ENCODE data around the gene PRKAB1.
"Not testable (repeated sequence)": the region's sequence is repeated elsewhere in the genome, so short reads cannot be mapped to it uniquely, and the experiment has no call there.

PRKAB1 gene, protein sequence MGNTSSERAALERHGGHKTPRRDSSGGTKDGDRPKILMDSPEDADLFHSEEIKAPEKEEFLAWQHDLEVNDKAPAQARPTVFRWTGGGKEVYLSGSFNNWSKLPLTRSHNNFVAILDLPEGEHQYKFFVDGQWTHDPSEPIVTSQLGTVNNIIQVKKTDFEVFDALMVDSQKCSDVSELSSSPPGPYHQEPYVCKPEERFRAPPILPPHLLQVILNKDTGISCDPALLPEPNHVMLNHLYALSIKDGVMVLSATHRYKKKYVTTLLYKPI

GRCh38 chr12:119667577-119668323 lies at the start of gene PRKAB1:
TSS of gene PRKAB1 (plus strand) at chr12:119668133. CDS start at chr12:119668245, 112 bp downstream.
- Mint-ChIP-seq H3K27me3 (ENCODE audit: low read depth) (no peaks in the 10 kb centered on the region), H3K4me1 (ENCODE audit: low read depth) (peaks cover 41% of the 10 kb centered on the region), H3K36me3 (ENCODE audit: low read depth) (peaks cover 33% of the 10 kb centered on the region), H3K9me3 (no peaks in the 10 kb centered on the region), H3K4me3 (peak within 1 kb of the TSS; percentile 93), H3K27ac (peak within 1 kb of the TSS; percentile 89)
- DNase-seq (ENCODE audit: low spot score) = peak; percentile 98

DNA sequence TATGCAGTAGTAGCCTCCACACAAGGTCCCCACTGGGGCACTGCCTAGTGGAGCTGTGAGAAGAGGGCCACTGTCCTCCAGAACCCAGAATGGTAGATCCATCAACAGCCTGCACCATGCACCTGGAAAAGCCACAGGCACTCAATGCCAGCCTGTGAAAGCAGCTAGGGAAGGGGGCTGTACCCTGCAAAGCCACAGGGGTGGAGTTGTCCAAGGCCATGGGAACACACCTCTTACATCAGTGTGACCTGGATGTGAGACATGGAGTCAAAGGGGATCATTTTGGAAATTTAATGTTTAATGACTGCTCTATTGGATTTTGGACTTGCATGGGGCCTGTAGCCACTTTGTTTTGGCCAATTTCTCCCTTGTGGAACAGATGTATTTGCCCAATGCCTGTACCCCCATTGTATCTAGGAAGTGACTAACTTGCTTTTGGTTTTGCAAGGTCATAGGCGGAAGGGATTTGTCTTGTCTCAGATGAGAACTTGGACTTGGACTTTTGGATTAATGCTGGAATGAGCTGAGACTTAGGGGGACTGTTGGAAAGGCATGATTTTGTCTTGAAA lies 49.5 kb upstream of the PRKAB1 start:
- H3K27me3 Mint-ChIP-seq (ENCODE audit: low read depth); H3K4me3 Mint-ChIP-seq; H3K27ac Mint-ChIP-seq; H3K4me1 Mint-ChIP-seq (ENCODE audit: low read depth); H3K36me3 Mint-ChIP-seq (ENCODE audit: low read depth); H3K9me3 Mint-ChIP-seq; DNase-seq (ENCODE audit: low spot score): not testable (repeated sequence)

DNA sequence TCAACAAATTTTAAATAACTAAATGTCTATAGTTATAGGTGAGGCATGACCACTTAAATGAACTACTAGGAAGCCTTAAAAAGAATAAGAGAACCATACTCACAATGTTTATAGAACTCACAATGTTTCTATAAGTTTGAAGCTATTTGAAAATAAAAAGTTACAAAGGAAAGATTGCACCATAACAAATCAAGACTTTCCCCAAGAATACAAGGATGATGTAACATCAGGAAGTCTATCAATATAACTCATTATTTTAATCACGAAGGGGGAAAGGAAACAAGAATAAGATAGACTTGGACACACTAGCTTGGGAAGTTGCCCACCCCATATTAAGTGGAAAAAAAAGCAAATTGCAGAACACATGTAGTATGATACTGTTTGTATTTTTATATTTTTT lies 47.4 kb upstream of the PRKAB1 start:
- no peak for DNase-seq (ENCODE audit: low spot score)
- H3K36me3 Mint-ChIP-seq (ENCODE audit: low read depth) = no peaks in the 10 kb centered on the region
- no peaks in the 10 kb centered on the region for H3K4me1 Mint-ChIP-seq (ENCODE audit: low read depth)
- peaks cover 10% of the 10 kb centered on the region for H3K9me3 Mint-ChIP-seq
- H3K27me3 Mint-ChIP-seq (ENCODE audit: low read depth) = peaks cover 10% of the 10 kb centered on the region
- no peak overlapping the region for H3K4me3 Mint-ChIP-seq
- H3K27ac Mint-ChIP-seq = no peak overlapping the region

- Mint-ChIP-seq H3K27me3 (ENCODE audit: low read depth) (peaks cover 14% of the 10 kb centered on the region), H3K4me1 (ENCODE audit: low read depth) (no peaks in the 10 kb centered on the region), H3K36me3 (ENCODE audit: low read depth) (no peaks in the 10 kb centered on the region), H3K27ac (no peak overlapping the region), H3K9me3 (peaks cover 10% of the 10 kb centered on the region), H3K4me3 (no peak overlapping the region)
- DNase-seq (ENCODE audit: low spot score) = no peak
Observed at GRCh38 chr12:119621878-119622277, 46.1 kb upstream of the PRKAB1 start.

DNA sequence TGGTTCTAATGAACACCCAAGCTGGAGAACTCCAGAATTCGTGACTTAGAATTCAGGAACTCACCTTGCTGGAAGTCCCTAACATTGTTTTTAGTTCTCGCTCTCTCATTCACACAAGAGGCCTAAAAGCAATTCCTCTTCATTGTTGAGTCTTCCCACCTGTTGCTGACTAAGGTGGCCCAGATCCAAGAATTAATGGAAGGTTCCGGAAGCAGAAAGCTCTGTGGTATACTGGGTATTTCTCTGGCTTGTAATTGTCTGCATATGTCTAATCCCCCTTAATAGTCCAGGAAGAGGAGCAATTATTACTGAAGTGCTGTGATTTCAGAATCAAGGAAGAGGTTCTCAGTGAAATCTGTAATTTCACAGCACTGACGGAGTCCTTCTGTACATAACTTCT lies 43.0 kb upstream of the PRKAB1 start:
- Mint-ChIP-seq H3K4me1 (ENCODE audit: low read depth) (no peaks in the 10 kb centered on the region), H3K4me3 (no peak overlapping the region), H3K9me3 (peaks cover 6% of the 10 kb centered on the region), H3K36me3 (ENCODE audit: low read depth) (no peaks in the 10 kb centered on the region), H3K27ac (no peak overlapping the region), H3K27me3 (ENCODE audit: low read depth) (peaks cover 15% of the 10 kb centered on the region)
- no peak for DNase-seq (ENCODE audit: low spot score)

DNA sequence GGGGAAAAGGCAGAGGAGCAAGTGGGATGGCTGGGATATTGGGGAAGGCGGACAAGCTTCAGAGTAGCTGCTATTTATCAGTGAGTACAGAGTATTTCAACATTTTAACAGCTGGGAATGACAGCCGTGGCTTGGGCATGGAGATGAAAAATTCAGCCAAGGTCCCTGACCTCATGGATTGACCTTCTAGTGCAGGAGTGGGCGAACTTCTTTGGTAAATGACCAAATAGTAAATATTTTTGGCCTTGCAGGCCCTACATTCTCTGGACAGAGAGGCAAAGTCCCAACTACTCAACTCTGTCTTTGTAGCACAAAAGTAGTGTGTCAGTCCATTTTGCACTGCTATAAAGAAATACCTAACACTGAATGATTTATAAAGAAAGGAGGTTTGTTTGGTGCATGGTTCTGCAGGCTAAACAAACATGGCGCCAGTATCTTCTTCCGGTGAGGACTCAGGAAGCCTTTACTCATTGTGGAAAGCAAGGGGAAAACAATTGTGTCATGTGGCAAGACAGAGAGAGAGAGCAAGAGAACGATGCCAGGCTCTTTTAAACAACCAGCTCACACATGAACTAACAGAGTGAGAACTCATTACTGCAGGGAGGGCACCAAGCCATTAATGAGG lies 40.8 kb upstream of the PRKAB1 start:
- DNase-seq (ENCODE audit: low spot score) = no peak
- Mint-ChIP-seq H3K4me3 (no peak overlapping the region), H3K4me1 (ENCODE audit: low read depth) (no peaks in the 10 kb centered on the region), H3K27ac (no peak overlapping the region), H3K9me3 (no peaks in the 10 kb centered on the region), H3K36me3 (ENCODE audit: low read depth) (no peaks in the 10 kb centered on the region), H3K27me3 (ENCODE audit: low read depth) (peaks cover 15% of the 10 kb centered on the region)

- H3K4me3 Mint-ChIP-seq = no peak overlapping the region
- H3K9me3 Mint-ChIP-seq = no peaks in the 10 kb centered on the region
- H3K36me3 Mint-ChIP-seq (ENCODE audit: low read depth) = no peaks in the 10 kb centered on the region
- peaks cover 16% of the 10 kb centered on the region for H3K27me3 Mint-ChIP-seq (ENCODE audit: low read depth)
- no peak for DNase-seq (ENCODE audit: low spot score)
- H3K4me1 Mint-ChIP-seq (ENCODE audit: low read depth) = no peaks in the 10 kb centered on the region
- H3K27ac Mint-ChIP-seq = no peak overlapping the region
Observed at GRCh38 chr12:119627686-119628085, 40.2 kb upstream of the PRKAB1 start.

DNA sequence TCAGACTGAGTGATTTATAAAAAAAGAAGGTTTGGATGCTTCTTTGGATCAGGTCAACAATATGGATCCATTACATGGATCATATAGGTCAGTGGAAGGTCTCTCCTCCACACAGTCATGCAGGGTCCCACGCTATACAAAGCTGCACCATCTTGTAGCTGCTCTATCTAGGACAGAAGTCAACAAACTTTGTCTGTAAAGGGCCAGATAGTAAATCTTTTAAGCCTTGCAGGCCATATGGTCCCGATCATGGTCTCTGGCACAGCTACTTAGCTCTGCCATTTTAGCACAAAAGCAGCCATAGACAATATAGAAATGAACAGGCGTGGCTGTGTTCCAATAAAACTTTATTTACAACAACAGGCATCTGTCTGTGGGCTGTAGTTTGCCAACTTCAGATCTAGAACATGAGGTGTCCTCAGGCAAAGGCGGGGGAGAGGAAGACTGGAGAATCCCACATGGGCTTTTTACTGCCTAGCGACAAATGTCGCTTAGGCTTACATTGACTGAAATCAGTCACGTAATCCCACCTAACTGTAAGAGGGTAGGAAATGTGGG lies 37.6 kb upstream of the PRKAB1 start:
- H3K27ac Mint-ChIP-seq = no peak overlapping the region
- no peak overlapping the region for H3K4me3 Mint-ChIP-seq
- no peak for DNase-seq (ENCODE audit: low spot score)
- H3K27me3 Mint-ChIP-seq (ENCODE audit: low read depth) = peaks cover 20% of the 10 kb centered on the region
- H3K36me3 Mint-ChIP-seq (ENCODE audit: low read depth) = no peaks in the 10 kb centered on the region
- no peaks in the 10 kb centered on the region for H3K4me1 Mint-ChIP-seq (ENCODE audit: low read depth)
- no peaks in the 10 kb centered on the region for H3K9me3 Mint-ChIP-seq

- Mint-ChIP-seq H3K4me1 (ENCODE audit: low read depth) (no peaks in the 10 kb centered on the region), H3K27ac (no peak overlapping the region), H3K27me3 (ENCODE audit: low read depth) (peaks cover 22% of the 10 kb centered on the region), H3K9me3 (no peaks in the 10 kb centered on the region), H3K4me3 (no peak overlapping the region), H3K36me3 (ENCODE audit: low read depth) (no peaks in the 10 kb centered on the region)
- no peak for DNase-seq (ENCODE audit: low spot score)
Observed at GRCh38 chr12:119630962-119631550, 36.9 kb upstream of the PRKAB1 start.

DNA sequence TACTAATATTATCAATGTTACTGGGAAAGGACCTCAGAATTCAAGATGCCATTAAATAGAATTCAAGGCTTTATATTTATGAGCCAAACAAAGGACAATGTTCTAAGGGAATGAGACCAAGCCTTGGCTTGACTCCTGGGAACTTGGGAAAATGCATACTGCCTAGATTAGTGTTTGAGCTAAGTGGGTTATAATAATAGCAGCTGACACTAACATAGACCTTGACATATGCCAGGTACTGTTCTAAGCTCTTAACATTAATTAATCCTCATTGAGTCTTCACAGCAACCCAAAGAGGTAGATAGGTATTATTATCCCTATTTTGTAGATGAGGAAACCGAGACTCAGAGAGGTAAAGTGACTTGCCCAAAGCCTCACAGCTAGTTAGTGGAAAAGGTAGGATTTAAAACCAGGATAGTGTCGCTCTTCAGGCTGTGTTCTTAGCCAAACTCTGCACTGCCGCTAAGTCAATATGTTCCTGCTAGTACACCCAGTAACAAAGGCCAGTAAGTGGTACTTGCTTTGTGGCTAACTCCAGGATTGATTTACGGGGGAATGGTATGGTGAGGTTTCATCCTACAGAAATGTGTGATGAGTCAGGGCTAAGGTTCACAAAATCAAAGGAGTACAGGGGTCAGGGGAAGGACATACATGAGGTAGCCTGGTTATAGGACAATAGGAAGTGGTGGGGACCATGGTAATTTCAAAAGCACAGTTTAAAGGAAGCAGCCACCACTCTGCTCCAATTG lies 35.8 kb upstream of the PRKAB1 start:
- H3K4me3 Mint-ChIP-seq = no peak overlapping the region

GRCh38 chr12:119634743-119635142 lies 33.2 kb upstream of the PRKAB1 start:
- H3K36me3 Mint-ChIP-seq (ENCODE audit: low read depth) = no peaks in the 10 kb centered on the region
- no peak overlapping the region for H3K27ac Mint-ChIP-seq
- no peaks in the 10 kb centered on the region for H3K9me3 Mint-ChIP-seq
- H3K27me3 Mint-ChIP-seq (ENCODE audit: low read depth) = peaks cover 25% of the 10 kb centered on the region
- H3K4me1 Mint-ChIP-seq (ENCODE audit: low read depth) = no peaks in the 10 kb centered on the region
- DNase-seq (ENCODE audit: low spot score) = no peak
- H3K4me3 Mint-ChIP-seq = no peak overlapping the region

More for the DNA sequence above, 35.8 kb upstream of the PRKAB1 start:
- no peaks in the 10 kb centered on the region for H3K36me3 Mint-ChIP-seq (ENCODE audit: low read depth)
- H3K9me3 Mint-ChIP-seq = no peaks in the 10 kb centered on the region
- DNase-seq (ENCODE audit: low spot score) = no peak
- no peak overlapping the region for H3K27ac Mint-ChIP-seq
- peaks cover 23% of the 10 kb centered on the region for H3K27me3 Mint-ChIP-seq (ENCODE audit: low read depth)
- no peaks in the 10 kb centered on the region for H3K4me1 Mint-ChIP-seq (ENCODE audit: low read depth)

- DNase-seq (ENCODE audit: low spot score) = no peak
- Mint-ChIP-seq H3K27me3 (ENCODE audit: low read depth) (peaks cover 3% of the 10 kb centered on the region), H3K9me3 (no peaks in the 10 kb centered on the region), H3K36me3 (ENCODE audit: low read depth) (no peaks in the 10 kb centered on the region), H3K27ac (no peak overlapping the region), H3K4me1 (ENCODE audit: low read depth) (no peaks in the 10 kb centered on the region), H3K4me3 (no peak overlapping the region)
Observed at GRCh38 chr12:119642986-119643385, 24.9 kb upstream of the PRKAB1 start.

GRCh38 chr12:119644930-119645329 lies 23.0 kb upstream of the PRKAB1 start:
- DNase-seq (ENCODE audit: low spot score) = no peak
- Mint-ChIP-seq H3K27ac (no peak overlapping the region), H3K4me3 (no peak overlapping the region), H3K36me3 (ENCODE audit: low read depth) (no peaks in the 10 kb centered on the region), H3K27me3 (ENCODE audit: low read depth) (peaks cover 3% of the 10 kb centered on the region), H3K9me3 (no peaks in the 10 kb centered on the region), H3K4me1 (ENCODE audit: low read depth) (no peaks in the 10 kb centered on the region)

Data from T-helper 2 cell treated with Interferon-gamma antibody and Interleukin-4, amounts not matched to agents 5 μg/mL and 100 μg/mL, for 36 hours (primary cell).